GM12878 (cell line): ENCODE data around the gene OOEP. TPM values are rescaled to one million over a fixed set of nuclear protein-coding genes. Genes with fewer than 3 reads are reported as not detected.
"Not testable (repeated sequence)": the region's sequence is repeated elsewhere in the genome, so short reads cannot be mapped to it uniquely, and the experiment has no call there.

Experiments used
- ATAC-seq: fragments of 200-7000 bp; cut with Tn5 transposase; 3 replicates; pipeline ENCODE4 v1.9.1; 2020; ENCODE audit warnings: mild to moderate bottlenecking, moderate library complexity
- BruUV-seq: library from RNA; stranded (reverse); fragments of 400-500 nt; replicated peaks from 2 replicates; lab custom pipeline; 2021; lab: Mats Ljungman, UMichigan
- CTCF ChIA-PET: fragments of 300-600 bp; sonication (Branson Sonifier 250); formaldehyde crosslinking; extraction: SDS; loops from one replicate; lab custom pipeline; 2021; ENCODE audit warnings: inconsistent platforms; lab: Yijun Ruan, JAX
- POLR2A ChIA-PET: fragments of 350-600 bp; formaldehyde crosslinking; extraction: SDS; loops from one replicate; lab custom pipeline; 2021; ENCODE audit warnings: inconsistent platforms; lab: Charles Lee
- RAD21 ChIA-PET: fragments of 300-600 bp; sonication (Branson Sonifier 250); formaldehyde crosslinking; loops from one replicate; lab custom pipeline; 2023; ENCODE audit warnings: antibody characterized with exemption; ENCODE audit not compliant: unreplicated experiment; lab: Charles Lee
- SMC1A ChIA-PET: fragments of 300-600 bp; sonication (Branson Sonifier 250); formaldehyde crosslinking; loops from one replicate; lab custom pipeline; 2023; ENCODE audit not compliant: unreplicated experiment, uncharacterized antibody; lab: Charles Lee
- DNase-seq: peaks from one replicate; pipeline ENCODE4 v3.0.0-alpha.2; 2011; ENCODE audit warnings: low read depth, low spot score
- FAIRE-seq: peaks from 3 replicates; lab custom pipeline; 2011; peaks lifted over from hg19 to GRCh38; lab: Jason Lieb, UNC
- H2AFZ ChIP-seq: 2 replicates; pipeline ENCODE4 v1.6.0; 2011; ENCODE audit warnings: low read depth, low read length, control low read depth; ENCODE audit not compliant: control insufficient read depth
- H3K27ac ChIP-seq: 2 replicates; pipeline ENCODE4 v1.5.1; 2011; ENCODE audit warnings: control low read depth; ENCODE audit not compliant: control insufficient read depth, insufficient read depth
- H3K27me3 ChIP-seq, 2 experiments: replicated peaks in 1 of 2; 2 replicates each; pipeline versions ENCODE4 v1.6.0 to v1.6.1; 2011; ENCODE audit warnings: low read length in 1 of 2; ENCODE audit not compliant: control insufficient read depth in 2 of 2, insufficient read depth in 2 of 2
- H3K36me3 ChIP-seq, 2 experiments: 2 replicates each; pipeline ENCODE4 v1.5.1; 2011; ENCODE audit warnings: low read length in 1 of 2; ENCODE audit not compliant: control insufficient read depth in 2 of 2, insufficient read depth in 2 of 2
- H3K4me1 ChIP-seq: 2 replicates; pipeline ENCODE4 v1.6.1; 2011; ENCODE audit warnings: mild to moderate bottlenecking, low read length, moderate library complexity, mixed read lengths; ENCODE audit not compliant: control insufficient read depth, insufficient read depth
- H3K4me2 ChIP-seq: 2 replicates; pipeline ENCODE4 v1.6.0; 2011; ENCODE audit warnings: control low read depth; ENCODE audit not compliant: control insufficient read depth, insufficient read depth
- H3K4me3 ChIP-seq: fragments of 200-600 bp; sonication (generic); 2 replicates; pipeline ENCODE4 v1.5.1; 2016
- H3K79me2 ChIP-seq: 2 replicates; pipeline ENCODE4 v1.6.0; 2011; ENCODE audit warnings: low read length; ENCODE audit not compliant: control insufficient read depth, insufficient read depth
- H3K9ac ChIP-seq: 2 replicates; pipeline ENCODE4 v1.8.0; 2011; ENCODE audit warnings: low read length, control low read depth, mixed read lengths; ENCODE audit not compliant: control insufficient read depth, insufficient read depth
- H3K9me3 ChIP-seq: replicated peaks from 3 replicates; pipeline ENCODE4 v1.5.1; 2011; ENCODE audit warnings: mild to moderate bottlenecking, low read length; ENCODE audit not compliant: control insufficient read depth, insufficient read depth
- H4K20me1 ChIP-seq: 2 replicates; pipeline ENCODE4 v1.6.0; 2011; ENCODE audit not compliant: control insufficient read depth, insufficient read depth
- ASH2L ChIP-seq: fragments of 300-600, 200-600 bp; sonication (generic); IDR thresholded peaks from 2 replicates; pipeline ENCODE4 v1.6.1; 2017; ENCODE audit warnings: low read depth, mild to moderate bottlenecking, borderline replicate concordance
- MTA2 ChIP-seq: fragments of 450-650 bp; IDR thresholded peaks from 2 replicates; pipeline ENCODE4 v1.6.1; 2016; ENCODE audit warnings: low read depth, mild to moderate bottlenecking, moderate library complexity
- SMARCA5 ChIP-seq: fragments of 450-650 bp; IDR thresholded peaks from 2 replicates; pipeline ENCODE4 v1.6.1; 2017; ENCODE audit warnings: mild to moderate bottlenecking
- WRNIP1 ChIP-seq: IDR thresholded peaks from 2 replicates; pipeline ENCODE4 v1.6.1; 2011; ENCODE audit warnings: low read depth, low read length, improper control_type of control experiment, borderline replicate concordance
- ZSCAN29 ChIP-seq: fragments of 450-650 bp; IDR thresholded peaks from 2 replicates; pipeline ENCODE4 v1.6.1; 2017; ENCODE audit warnings: mild to moderate bottlenecking, moderate library complexity
- WGBS: methylation state at CpG from one replicate; pipeline ENCODE4 v1.1.6; 2016; ENCODE audit warnings: low lambda C conversion rate; ENCODE audit not compliant: insufficient replicate concordance, insufficient coverage; ENCODE audit errors: missing lambda C conversion rate; 5-methylcytosine and 5-hydroxymethylcytosine counted together
- in situ Hi-C: fragments of 300-500 bp; cut with MboI; formaldehyde crosslinking; loops from 9 replicates; pipeline ENCODE4 v1.14.3; 2018; ENCODE audit warnings: mixed read lengths
- intact Hi-C: fragments of 100-400 bp; cut with micrococcal nuclease; formaldehyde crosslinking; loops from one replicate; pipeline ENCODE4 v1.14.2; 2022; ENCODE audit not compliant: unreplicated experiment
- polyA plus RNA-seq, 11 experiments: library from polyadenylated mRNA; depleted of rRNA in 4 of 11; unstranded in 6 of 11; stranded (reverse) in 5 of 11; fragments of >200 nt; fragmentation: Nextera tagmentation in 4 of 11; fragmentation: Illumina TruSeq in 1 of 11; extraction: Ambion mirVana in 4 of 11; extraction: Trizol in 1 of 11; gene quantifications; 1 replicate in 1 of 11; 2 replicates in 10 of 11; pipeline versions ENCODE4 v1.2.1 to v1.2.3, GENCODE V29; 2011 to 2016; ENCODE audit warnings: inconsistent platforms in 2 of 11, missing spikeins in 2 of 11, low read depth in 1 of 11
- total RNA-seq, 4 experiments: library from RNA; depleted of rRNA in 3 of 4; stranded (reverse); fragments of >200 nt in 3 of 4; fragmentation: Illumina TruSeq in 1 of 4; extraction: Trizol in 1 of 4; gene quantifications; 2 replicates each; pipeline versions ENCODE4 v1.2.1 to v1.2.3, GENCODE V29; 2013 to 2021
- TF ChIP-seq, protein P1 (sequence below): fragments of 450-650 bp; IDR thresholded peaks from 2 replicates; pipeline ENCODE4 v1.6.1; 2014; ENCODE audit warnings: mild to moderate bottlenecking

OOEP gene
- total and polyA plus RNA-seq, 10 of the 15 experiments (the other 5 are each of a cell fraction or from before 2014, with no cell fraction given): 0.08 TPM; not detected in 9

DNA sequence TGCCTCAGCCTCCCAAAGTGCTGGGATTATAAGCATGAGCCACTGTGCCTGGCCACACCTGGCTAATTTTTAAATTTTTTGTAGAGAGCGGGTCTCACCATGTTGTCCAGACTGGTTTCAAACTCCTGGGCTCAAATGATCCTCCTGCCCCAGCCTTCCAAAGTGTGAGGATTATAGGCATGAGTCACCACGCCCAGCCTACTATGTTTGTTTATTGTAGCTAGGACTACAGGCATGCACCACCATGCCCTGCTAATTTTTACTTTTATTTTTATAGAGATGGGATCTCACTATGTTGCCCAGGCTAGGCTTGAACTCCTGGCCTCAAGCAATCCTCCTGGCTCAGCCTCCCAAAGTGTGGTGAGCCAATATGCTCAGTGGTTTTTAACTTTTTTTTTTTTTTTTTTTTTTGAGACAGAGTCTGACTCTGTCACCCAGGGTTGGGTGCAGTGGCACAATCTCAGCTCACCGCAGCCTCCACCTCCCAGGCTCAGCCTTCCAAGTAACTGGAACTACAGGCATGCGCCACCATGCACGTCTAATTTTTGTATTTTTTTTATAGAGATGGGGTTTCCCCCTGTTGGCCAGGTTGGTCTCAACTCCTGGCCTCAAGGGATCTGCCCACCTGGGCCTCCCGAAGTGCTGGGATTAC, 12.9 kb upstream of the OOEP start:
- H3K4me3 ChIP-seq: no peak overlapping the region
- H3K9ac ChIP-seq: no peak overlapping the region
- no peaks in the 10 kb centered on the region for H3K9me3 ChIP-seq
- 45% methylated on average over 6 of the region's 6 CpGs for WGBS
- H4K20me1 ChIP-seq: no peaks in the 10 kb centered on the region
- ChIA-PET CTCF (no interaction called here), RAD21 (no interaction called here), POLR2A (no interaction called here), SMC1A (no interaction called here)
- BruUV-seq: no TSS peak
- H2AFZ ChIP-seq: no peak overlapping the region
- H3K4me1 ChIP-seq: no peaks in the 10 kb centered on the region
- ATAC-seq (no peak), DNase-seq (no peak), FAIRE-seq (no peak)
- TF ChIP-seq SMARCA5 (no peak), ASH2L (no peak), MTA2 (no peak), ZSCAN29 (no peak), WRNIP1 (no peak)
- TF ChIP-seq, protein P1, sequence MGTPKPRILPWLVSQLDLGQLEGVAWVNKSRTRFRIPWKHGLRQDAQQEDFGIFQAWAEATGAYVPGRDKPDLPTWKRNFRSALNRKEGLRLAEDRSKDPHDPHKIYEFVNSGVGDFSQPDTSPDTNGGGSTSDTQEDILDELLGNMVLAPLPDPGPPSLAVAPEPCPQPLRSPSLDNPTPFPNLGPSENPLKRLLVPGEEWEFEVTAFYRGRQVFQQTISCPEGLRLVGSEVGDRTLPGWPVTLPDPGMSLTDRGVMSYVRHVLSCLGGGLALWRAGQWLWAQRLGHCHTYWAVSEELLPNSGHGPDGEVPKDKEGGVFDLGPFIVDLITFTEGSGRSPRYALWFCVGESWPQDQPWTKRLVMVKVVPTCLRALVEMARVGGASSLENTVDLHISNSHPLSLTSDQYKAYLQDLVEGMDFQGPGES: no peak
- H3K27ac ChIP-seq: no peak overlapping the region
- intact Hi-C loops: no loop called here
- in situ Hi-C loops: no loop called here
- no peaks in the 10 kb centered on the region for H3K27me3 ChIP-seq
- no peak overlapping the region for H3K4me2 ChIP-seq
- H3K79me2 ChIP-seq: no peaks in the 10 kb centered on the region
- H3K36me3 ChIP-seq: no peaks in the 10 kb centered on the region

- POLR2A ChIA-PET: interaction anchor here (0.7 kb wide), 1 partner anchor 9 kb away, joined by 3 read pairs; no protein-coding TSS in a partner anchor
- H3K27me3 ChIP-seq, H3K4me3 ChIP-seq, SMC1A ChIA-PET, intact Hi-C loops, DNase-seq, H3K4me1 ChIP-seq, H2AFZ ChIP-seq, H4K20me1 ChIP-seq, in situ Hi-C loops, H3K27ac ChIP-seq, H3K9me3 ChIP-seq, FAIRE-seq, BruUV-seq, H3K79me2 ChIP-seq, H3K4me2 ChIP-seq, CTCF ChIA-PET, H3K9ac ChIP-seq, ATAC-seq, H3K36me3 ChIP-seq, RAD21 ChIA-PET: not testable (repeated sequence)
- WGBS: 59% methylated on average over 10 of the region's 10 CpGs
Measured at GRCh38 chr6:73381531-73381930, 11.8 kb upstream of the OOEP start.
